Muscle of back (tissue), 11 donors: ENCODE data around the gene UBL7. TPM values are rescaled to one million over a fixed set of nuclear protein-coding genes. Genes with fewer than 3 reads are reported as not detected.
A peak's percentile ranks its signal among the peaks of the same experiment; 100 is the strongest.
"Not testable (repeated sequence)": the region's sequence is repeated elsewhere in the genome, so short reads cannot be mapped to it uniquely, and the experiment has no call there.

Experiments
- DNase-seq, 3 donors: peaks; one replicate each; pipeline versions ENCODE4 v3.0.0 to v3.0.0-alpha.2; 2013
- polyA plus RNA-seq, 10 donors: library from polyadenylated mRNA; unstranded; fragments of 120-200 nt; gene quantifications; one replicate each; pipeline ENCODE4 v1.2.1, GENCODE V29; 2013; ENCODE audit not compliant: insufficient read length in 10 of 10

UBL7 gene
- polyA plus RNA-seq, 10 donors = 27.4 to 39.4 (median 33.5) TPM

- no peak for DNase-seq
These were observed 5.6 kb upstream of the UBL7 start for GRCh38 chr15:74466570-74466969.

- no peak for DNase-seq
These were observed 3.9 kb upstream of the UBL7 start for GRCh38 chr15:74464897-74465296.

GRCh38 chr15:74464216-74464615 lies 3.3 kb upstream of the UBL7 start:
- no peak for DNase-seq

GRCh38 chr15:74463634-74464033 lies 2.7 kb upstream of the UBL7 start:
- no peak for DNase-seq

- peak in 1 of 3 donors; percentile 22 for DNase-seq
These were observed 1.0 kb upstream of the UBL7 start for GRCh38 chr15:74461847-74462511.

- no peak for DNase-seq
These were observed 662 bp downstream of the UBL7 start for GRCh38 chr15:74460298-74460697.

GRCh38 chr15:74459798-74460197 lies 1.2 kb downstream of the UBL7 start:
- DNase-seq = not testable (repeated sequence)

GRCh38 chr15:74458473-74458872 lies 2.5 kb downstream of the UBL7 start:
- DNase-seq = no peak

- not testable (repeated sequence) for DNase-seq
These were observed 3.9 kb downstream of the UBL7 start for GRCh38 chr15:74457036-74457435.

GRCh38 chr15:74454764-74455500 lies 6.0 kb downstream of the UBL7 start:
- no peak for DNase-seq

- peak in 1 of 3 donors; percentile 28 for DNase-seq
These were observed 6.8 kb downstream of the UBL7 start for GRCh38 chr15:74453925-74454763.

GRCh38 chr15:74451861-74452835 lies 8.8 kb downstream of the UBL7 start:
- DNase-seq = peak in 1 of 3 donors; percentile 28

GRCh38 chr15:74451322-74451721 lies 9.6 kb downstream of the UBL7 start:
- no peak for DNase-seq

- DNase-seq = no peak
These were observed 11.2 kb downstream of the UBL7 start for GRCh38 chr15:74449643-74450205.

GRCh38 chr15:74449095-74449494 lies 11.9 kb downstream of the UBL7 start:
- no peak for DNase-seq

- DNase-seq = no peak
These were observed 14.9 kb downstream of the UBL7 start for GRCh38 chr15:74445816-74446763.

- no peak for DNase-seq
These were observed 16.6 kb downstream of the UBL7 start for GRCh38 chr15:74444106-74445062.

- DNase-seq = no peak
These were observed 17.7 kb downstream of the UBL7 start for GRCh38 chr15:74443100-74443909.
